ENCODE data around the gene PDLIM3. TPM values are rescaled to one million over a fixed set of nuclear protein-coding genes. Genes with fewer than 3 reads are reported as not detected.

The PDLIM3 gene
- total RNA-seq, 4 donors from 2014 or later, result 1,279 to 2,098 (median 1,627) TPM

- intact Hi-C loops (cut with DNase I), result no loop called here
- H3K4me1 ChIP-seq, result no peaks in the 10 kb centered on the region
- no peak overlapping the region for H3K27ac ChIP-seq (replicated peaks in 1 of 4)
- TF ChIP-seq POLR2AphosphoS5 (IDR thresholded peaks at IDR 0.05), result no peak
- no peak for TF ChIP-seq POLR2A (IDR thresholded peaks at IDR 0.05; ENCODE audit: low read depth)
- TF ChIP-seq EP300 (IDR thresholded peaks at IDR 0.05), result no peak
- no peak for TF ChIP-seq CTCF (IDR thresholded peaks at IDR 0.05)
- H3K27me3 ChIP-seq, result no peaks in the 10 kb centered on the region
- WGBS, result 95% methylated on average over 6 of the region's 6 CpGs
- H3K9me3 ChIP-seq, result no peaks in the 10 kb centered on the region
- DNase-seq (ENCODE audit: extremely low spot score), result no peak
- H3K36me3 ChIP-seq, result no peaks in the 10 kb centered on the region
- no peak overlapping the region for H3K4me3 ChIP-seq
Observed at GRCh38 chr4:185463541-185463940, 71.8 kb downstream of the PDLIM3 start.

- TF ChIP-seq POLR2A (IDR thresholded peaks at IDR 0.05; ENCODE audit: low read depth) (no peak), EP300 (IDR thresholded peaks at IDR 0.05) (no peak), CTCF (IDR thresholded peaks at IDR 0.05) (no peak), POLR2AphosphoS5 (IDR thresholded peaks at IDR 0.05) (no peak)
- 97% methylated on average over 8 of the region's 8 CpGs for WGBS
- Histone ChIP-seq H3K27me3 (no peaks in the 10 kb centered on the region), H3K4me3 (no peak overlapping the region), H3K4me1 (no peaks in the 10 kb centered on the region), H3K9me3 (no peaks in the 10 kb centered on the region), H3K36me3 (no peaks in the 10 kb centered on the region), H3K27ac (replicated peaks in 1 of 4) (no peak overlapping the region)
- intact Hi-C loops (cut with DNase I), result no loop called here
- DNase-seq (ENCODE audit: extremely low spot score), result no peak
Observed at GRCh38 chr4:185461565-185461964, 73.7 kb downstream of the PDLIM3 start.

- no peak overlapping the region for H3K27ac ChIP-seq (replicated peaks in 1 of 4)
- no peaks in the 10 kb centered on the region for H3K27me3 ChIP-seq
- no peaks in the 10 kb centered on the region for H3K9me3 ChIP-seq
- H3K4me3 ChIP-seq, result no peak overlapping the region
- WGBS, result 52% methylated on average over 3 of the region's 3 CpGs
- no peaks in the 10 kb centered on the region for H3K4me1 ChIP-seq
- TF ChIP-seq POLR2AphosphoS5 (IDR thresholded peaks at IDR 0.05) (no peak), POLR2A (IDR thresholded peaks at IDR 0.05; ENCODE audit: low read depth) (no peak), CTCF (IDR thresholded peaks at IDR 0.05) (no peak), EP300 (IDR thresholded peaks at IDR 0.05) (no peak)
- no peaks in the 10 kb centered on the region for H3K36me3 ChIP-seq
- no peak for DNase-seq (ENCODE audit: extremely low spot score)
- intact Hi-C loops (cut with DNase I), result no loop called here
Observed at GRCh38 chr4:185457136-185457535, 78.2 kb downstream of the PDLIM3 start.

GRCh38 chr4:185456131-185456530 is 79.2 kb downstream of the PDLIM3 start:
- 74% methylated on average over 2 of the region's 2 CpGs for WGBS
- H3K36me3 ChIP-seq, result no peaks in the 10 kb centered on the region
- intact Hi-C loops (cut with DNase I), result no loop called here
- no peaks in the 10 kb centered on the region for H3K27me3 ChIP-seq
- no peaks in the 10 kb centered on the region for H3K4me1 ChIP-seq
- no peaks in the 10 kb centered on the region for H3K9me3 ChIP-seq
- H3K4me3 ChIP-seq, result no peak overlapping the region
- DNase-seq (ENCODE audit: extremely low spot score), result no peak
- H3K27ac ChIP-seq (replicated peaks in 1 of 4), result no peak overlapping the region
- TF ChIP-seq POLR2AphosphoS5 (IDR thresholded peaks at IDR 0.05) (no peak), POLR2A (IDR thresholded peaks at IDR 0.05; ENCODE audit: low read depth) (no peak), CTCF (IDR thresholded peaks at IDR 0.05) (no peak), EP300 (IDR thresholded peaks at IDR 0.05) (no peak)

Other genes with a start within 250 kb of the PDLIM3 start
- 1 to 10 TPM in 1 of 4 donors, under 1 TPM in 3; 0.46 to 2.1 (median 0.57) TPM for gene LRP2BP, start 139.6 kb downstream of the PDLIM3 start, total RNA-seq
- 10 to 100 TPM in 3 of 4 donors, 1 to 10 TPM in 1; 8.3 to 13.3 (median 11.7) TPM for gene ANKRD37, start 138.7 kb downstream of the PDLIM3 start, total RNA-seq
- 10 to 100 TPM; 36.7 to 49.0 (median 40.6) TPM for gene UFSP2, start 109.5 kb downstream of the PDLIM3 start, total RNA-seq
- gene CCDC110, start 63.8 kb downstream of the PDLIM3 start, total RNA-seq, result 1 to 10 TPM; 2.9 to 6.3 (median 4.4) TPM

Measured in esophagus muscularis mucosa (tissue), 4 donors.